ENCODE results near the gene GPS1.

Gene GPS1

GRCh38 chr17:82098939-82099763 is 47.5 kb downstream of the GPS1 start:
- no peak for DNase-seq (ENCODE audit: low spot score)

DNA sequence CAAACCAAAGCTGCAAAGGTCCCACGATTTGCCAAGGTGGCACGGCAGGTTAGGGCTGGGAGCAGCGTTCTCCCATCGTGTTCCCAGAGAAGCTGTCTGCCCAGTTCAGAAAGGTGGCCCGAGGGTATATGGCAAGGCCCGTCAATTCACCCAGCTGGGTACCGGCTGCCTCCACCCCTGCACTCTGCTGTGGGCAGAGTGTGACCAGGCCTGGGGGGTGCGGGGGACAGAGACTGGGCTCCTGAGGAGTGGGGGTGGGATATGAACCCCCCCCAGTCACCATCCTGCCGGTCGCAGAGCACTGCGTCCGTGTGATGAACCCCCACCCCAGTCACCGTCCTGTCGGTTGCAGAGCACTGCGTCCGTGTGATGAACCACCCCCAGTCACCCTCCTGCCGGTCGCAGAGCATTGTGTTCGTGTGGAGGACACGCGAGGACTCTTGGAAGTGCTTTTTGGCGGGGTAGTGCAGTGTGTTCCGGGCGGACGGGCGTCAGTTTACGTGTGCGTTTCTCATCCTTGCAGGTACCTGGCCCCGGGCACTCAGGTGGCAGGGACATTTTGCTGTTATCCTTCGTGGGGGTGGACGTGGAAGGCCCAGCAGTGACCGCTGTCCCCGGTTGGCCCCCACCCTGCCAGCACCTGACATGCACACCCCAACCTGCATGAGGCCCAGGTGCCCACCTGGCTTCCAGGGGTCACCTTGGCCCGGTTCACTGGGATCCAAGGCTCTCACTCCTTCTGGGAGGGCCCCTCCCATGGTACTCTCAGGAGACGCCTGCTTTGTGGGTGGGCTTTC is 49.0 kb downstream of the GPS1 start:
- no peak for DNase-seq (ENCODE audit: low spot score)
- POLR2A ChIA-PET (ENCODE audit: low non-redundant PET), result no interaction called here
- CTCF ChIA-PET, result no interaction called here
- TF ChIP-seq, protein P1, sequence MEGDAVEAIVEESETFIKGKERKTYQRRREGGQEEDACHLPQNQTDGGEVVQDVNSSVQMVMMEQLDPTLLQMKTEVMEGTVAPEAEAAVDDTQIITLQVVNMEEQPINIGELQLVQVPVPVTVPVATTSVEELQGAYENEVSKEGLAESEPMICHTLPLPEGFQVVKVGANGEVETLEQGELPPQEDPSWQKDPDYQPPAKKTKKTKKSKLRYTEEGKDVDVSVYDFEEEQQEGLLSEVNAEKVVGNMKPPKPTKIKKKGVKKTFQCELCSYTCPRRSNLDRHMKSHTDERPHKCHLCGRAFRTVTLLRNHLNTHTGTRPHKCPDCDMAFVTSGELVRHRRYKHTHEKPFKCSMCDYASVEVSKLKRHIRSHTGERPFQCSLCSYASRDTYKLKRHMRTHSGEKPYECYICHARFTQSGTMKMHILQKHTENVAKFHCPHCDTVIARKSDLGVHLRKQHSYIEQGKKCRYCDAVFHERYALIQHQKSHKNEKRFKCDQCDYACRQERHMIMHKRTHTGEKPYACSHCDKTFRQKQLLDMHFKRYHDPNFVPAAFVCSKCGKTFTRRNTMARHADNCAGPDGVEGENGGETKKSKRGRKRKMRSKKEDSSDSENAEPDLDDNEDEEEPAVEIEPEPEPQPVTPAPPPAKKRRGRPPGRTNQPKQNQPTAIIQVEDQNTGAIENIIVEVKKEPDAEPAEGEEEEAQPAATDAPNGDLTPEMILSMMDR (conservative IDR thresholded peaks at IDR 0.05; ENCODE audit: low read depth), result no peak
- H3K27ac ChIP-seq, result peak overlapping the region; percentile 96

More at GRCh38 chr17:82098939-82099763, 47.5 kb downstream of the GPS1 start:
- CTCF ChIA-PET, result interaction anchor here (1.4 to 1.8 kb wide), 2 partner anchors 13 to 69 kb away, joined by 4 to 5 read pairs; no protein-coding TSS in a partner anchor
- H3K27ac ChIP-seq, result peak overlapping the region; percentile 96
- POLR2A ChIA-PET (ENCODE audit: low non-redundant PET), result interaction anchor here (0.6 kb wide), 1 partner anchor 53 kb away, joined by 3 read pairs; no protein-coding TSS in a partner anchor
- TF ChIP-seq, protein P1 (conservative IDR thresholded peaks at IDR 0.05; ENCODE audit: low read depth), result no peak

GRCh38 chr17:82101301-82101715 is 49.6 kb downstream of the GPS1 start:
- POLR2A ChIA-PET (ENCODE audit: low non-redundant PET), result no interaction called here
- TF ChIP-seq, protein P1 (conservative IDR thresholded peaks at IDR 0.05; ENCODE audit: low read depth), result no peak
- CTCF ChIA-PET, result no interaction called here
- DNase-seq (ENCODE audit: low spot score), result no peak
- peak overlapping the region; percentile 96 for H3K27ac ChIP-seq

- CTCF ChIA-PET, result interaction anchor here (0.7 kb wide), 1 partner anchor 1630 kb away, joined by 8 read pairs; no protein-coding TSS in a partner anchor
- POLR2A ChIA-PET (ENCODE audit: low non-redundant PET), result no interaction called here
- no peak for DNase-seq (ENCODE audit: low spot score)
- TF ChIP-seq, protein P1 (conservative IDR thresholded peaks at IDR 0.05; ENCODE audit: low read depth), result no peak
- peak overlapping the region; percentile 96 for H3K27ac ChIP-seq
These were observed 50.3 kb downstream of the GPS1 start for GRCh38 chr17:82101767-82102679.

DNA sequence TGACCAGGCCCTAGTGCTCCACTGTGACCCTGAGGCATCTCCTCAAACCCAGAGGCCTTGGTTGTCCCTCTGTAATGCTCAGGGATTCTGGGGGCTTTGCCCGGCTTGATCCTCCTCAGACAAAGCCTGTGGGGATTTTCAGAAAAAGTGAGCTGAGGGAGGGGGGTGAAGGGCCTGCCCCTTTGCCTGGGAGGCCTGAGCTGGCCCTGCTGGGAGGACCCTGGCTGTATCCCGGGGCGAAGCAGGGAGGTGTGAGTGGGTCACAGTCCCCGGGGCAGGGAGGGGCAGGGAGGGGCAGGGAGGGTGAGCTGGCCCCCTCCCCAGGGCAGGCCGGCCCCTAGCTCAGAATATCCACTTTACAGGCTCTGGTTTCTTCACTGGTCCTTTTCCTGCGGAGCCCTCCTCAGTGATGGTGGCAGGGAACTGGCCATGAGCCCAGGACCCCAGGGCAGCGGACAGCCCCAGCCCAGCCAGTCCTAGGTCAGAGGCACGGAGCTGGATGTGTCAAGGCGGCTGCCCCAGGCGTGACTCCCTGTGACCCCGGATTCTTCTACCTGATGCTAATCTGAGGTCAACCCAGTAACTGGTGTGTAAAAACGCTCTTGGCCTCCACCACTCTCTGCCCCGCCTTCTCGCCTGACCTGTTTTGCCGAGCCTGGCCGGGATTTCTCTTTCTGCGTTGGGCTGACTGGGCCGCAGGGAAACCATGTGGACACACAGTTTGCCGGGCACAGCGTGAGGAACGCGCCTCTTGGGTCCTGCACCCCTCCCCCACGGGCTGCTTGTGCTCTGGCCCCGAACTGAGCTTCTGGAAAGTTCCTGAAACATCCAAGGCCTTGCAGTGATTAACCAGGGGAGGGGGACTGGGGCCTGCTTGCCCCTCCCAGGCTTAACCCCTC is 52.1 kb downstream of the GPS1 start:
- ChIA-PET CTCF (interaction anchor here (0.6 to 1.7 kb wide), 2 partner anchors 26 to 50 kb away, joined by 3 to 8 read pairs; no protein-coding TSS in a partner anchor), POLR2A (ENCODE audit: low non-redundant PET) (no interaction called here)
- H3K27ac ChIP-seq, result peak overlapping the region; percentile 96
- TF ChIP-seq, protein P1 (conservative IDR thresholded peaks at IDR 0.05; ENCODE audit: low read depth), result no peak
- DNase-seq (ENCODE audit: low spot score), result peak; percentile 43

All from RWPE1 (cell line).